COLO829 (cell line): ENCODE measurements around the gene SPATA12.

Source experiments
- DNase-seq: peaks from one replicate; pipeline ENCODE4 v3.0.0; 2012; ENCODE audit warnings: low spot score

SPATA12 gene

DNA sequence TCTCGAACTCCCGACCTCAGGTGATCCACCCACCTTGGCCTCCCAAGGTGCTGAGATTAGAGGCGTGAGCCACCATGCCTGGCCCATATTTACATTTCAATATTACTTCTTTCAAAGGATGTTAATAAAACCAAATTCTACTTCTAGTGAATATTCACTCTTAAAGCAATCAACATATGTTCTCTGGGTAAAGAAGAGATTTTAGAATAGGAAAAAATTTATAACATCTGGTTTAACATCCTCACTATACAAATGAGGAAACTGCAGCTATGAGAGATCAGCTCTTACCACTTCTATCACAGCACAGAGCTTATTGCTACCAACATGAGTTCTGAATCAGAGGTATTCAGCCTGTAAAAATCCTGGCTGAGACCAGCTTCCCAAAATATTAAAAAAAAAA, 56.0 kb downstream of the SPATA12 start:
- no peak for DNase-seq

DNA sequence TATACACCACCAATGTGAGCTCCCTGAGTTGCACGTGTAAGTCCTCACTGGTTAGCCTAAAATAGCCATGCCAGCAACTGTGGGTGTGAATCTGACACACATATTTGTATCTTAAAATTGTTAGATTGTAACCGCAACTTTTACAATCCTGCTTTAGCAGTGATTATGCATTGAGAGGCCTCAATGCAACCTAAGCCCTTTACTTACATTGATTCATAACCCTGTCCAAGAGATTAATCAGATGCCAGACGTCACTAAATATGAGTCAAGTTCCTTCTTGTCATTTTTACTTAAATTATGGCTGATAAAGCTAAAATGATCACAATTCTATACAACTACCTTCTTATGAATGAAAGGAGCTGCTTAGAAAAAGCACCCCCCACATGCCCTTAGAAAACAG, 57.8 kb downstream of the SPATA12 start:
- no peak for DNase-seq

DNA sequence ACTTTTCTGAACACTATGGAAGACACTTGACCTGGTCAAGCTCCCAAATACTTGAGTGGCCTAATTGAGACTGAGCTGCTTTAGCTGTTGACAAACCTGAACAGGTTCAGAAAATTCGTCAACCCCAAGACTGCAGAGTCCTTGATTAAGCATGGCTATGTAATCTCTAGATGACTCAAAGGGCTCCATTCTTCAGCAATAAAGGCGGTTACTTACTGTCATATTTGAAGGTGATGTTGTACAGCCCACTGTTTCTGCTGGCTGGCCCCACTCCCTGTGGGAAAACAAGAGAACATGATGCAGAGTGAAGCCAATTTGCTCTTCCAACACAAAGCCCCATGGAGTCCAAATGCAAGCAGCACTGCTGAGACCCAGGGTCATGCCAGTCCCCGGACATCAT, 59.6 kb downstream of the SPATA12 start:
- no peak for DNase-seq

DNA sequence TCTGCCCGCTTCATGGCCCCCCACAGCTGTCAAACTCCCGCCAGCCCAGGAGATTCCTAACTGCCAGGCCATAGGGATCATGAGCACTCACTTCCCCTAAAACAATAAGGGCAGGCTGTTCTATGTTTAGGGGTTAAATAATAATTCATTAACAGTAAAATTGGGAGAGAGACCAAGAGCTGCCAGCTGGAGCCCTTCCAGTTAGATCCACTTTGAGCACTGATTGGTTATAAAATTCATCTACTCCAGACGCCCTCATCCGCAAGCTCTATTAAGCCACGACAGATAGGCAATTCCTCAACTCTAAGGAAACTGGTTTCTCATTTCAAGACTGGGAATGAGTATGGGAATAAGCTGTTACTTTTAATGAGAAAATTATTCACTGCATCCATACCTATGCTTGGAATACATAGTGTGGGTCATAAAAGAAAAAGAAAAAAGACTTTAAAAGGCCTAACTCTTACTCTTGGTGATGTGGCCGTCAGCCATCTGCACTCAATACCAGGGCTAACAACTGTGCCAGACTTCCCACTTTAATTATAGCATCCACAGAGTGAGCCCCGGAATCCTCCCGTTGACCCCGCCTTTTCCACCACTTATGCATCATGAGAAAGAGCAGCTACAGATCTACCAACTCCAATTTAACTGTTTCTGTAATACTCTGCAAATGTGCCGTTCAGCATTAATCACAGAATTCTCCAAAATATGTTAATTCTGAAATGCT, 60.1 kb downstream of the SPATA12 start:
- DNase-seq, result no peak
